Cerebellar nuclear complex (tissue), 1 donor: ENCODE data around the gene KRTAP5-9.
"Not testable (repeated sequence)": the region's sequence is repeated elsewhere in the genome, so short reads cannot be mapped to it uniquely, and the experiment has no call there.

Source experiments
- DNase-seq, 2 experiments: peaks; one replicate each; lab custom pipeline; 2025; lab: John Stamatoyannopoulos, UW

Gene KRTAP5-9, protein sequence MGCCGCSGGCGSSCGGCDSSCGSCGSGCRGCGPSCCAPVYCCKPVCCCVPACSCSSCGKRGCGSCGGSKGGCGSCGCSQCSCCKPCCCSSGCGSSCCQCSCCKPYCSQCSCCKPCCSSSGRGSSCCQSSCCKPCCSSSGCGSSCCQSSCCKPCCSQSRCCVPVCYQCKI

DNA sequence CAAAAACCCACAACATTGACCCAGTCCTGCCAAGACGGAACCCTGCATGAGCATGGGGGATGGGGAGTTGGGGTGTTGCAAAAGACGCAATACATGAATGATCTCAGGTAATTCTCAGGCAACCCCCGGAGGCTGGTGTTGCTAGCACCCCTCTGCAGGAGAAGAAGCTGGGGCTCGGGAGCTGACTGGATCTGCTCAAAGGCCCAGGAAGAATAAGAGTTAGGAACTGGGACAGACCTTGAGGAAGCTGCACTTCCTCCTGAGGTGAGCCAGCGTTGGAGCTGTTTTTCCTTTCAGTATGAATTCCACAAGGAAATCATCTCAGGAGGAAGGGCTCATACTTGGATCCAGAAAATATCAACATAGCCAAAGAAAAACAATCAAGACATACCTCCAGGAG lies at the start of gene KRTAP5-9:
Gene KRTAP5-9, plus strand, starts transcription at position 301 of the 400 bp plus-strand sequence. CDS start 238 bp downstream, outside the sequence.
- no peak for DNase-seq

DNA sequence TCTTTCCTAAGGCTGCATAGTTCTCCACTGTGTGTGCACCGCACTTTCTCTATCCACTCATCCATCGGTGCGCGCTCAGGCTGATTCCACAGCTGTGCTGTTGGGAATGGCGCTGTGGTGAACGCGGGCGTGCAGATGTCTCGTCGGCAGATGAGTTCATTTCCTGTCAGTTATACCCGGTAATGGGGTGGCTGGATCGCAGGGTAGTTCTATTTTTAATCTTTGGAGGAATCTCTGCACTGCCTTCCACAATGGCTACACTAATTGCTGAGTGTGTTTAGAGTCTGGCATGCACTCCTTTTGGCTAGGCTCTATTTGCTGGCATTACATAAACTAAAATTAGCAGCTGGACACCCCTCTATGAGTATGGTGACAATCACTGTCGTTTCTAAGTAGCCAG lies 49.1 kb upstream of the KRTAP5-9 start:
- no peak for DNase-seq

DNA sequence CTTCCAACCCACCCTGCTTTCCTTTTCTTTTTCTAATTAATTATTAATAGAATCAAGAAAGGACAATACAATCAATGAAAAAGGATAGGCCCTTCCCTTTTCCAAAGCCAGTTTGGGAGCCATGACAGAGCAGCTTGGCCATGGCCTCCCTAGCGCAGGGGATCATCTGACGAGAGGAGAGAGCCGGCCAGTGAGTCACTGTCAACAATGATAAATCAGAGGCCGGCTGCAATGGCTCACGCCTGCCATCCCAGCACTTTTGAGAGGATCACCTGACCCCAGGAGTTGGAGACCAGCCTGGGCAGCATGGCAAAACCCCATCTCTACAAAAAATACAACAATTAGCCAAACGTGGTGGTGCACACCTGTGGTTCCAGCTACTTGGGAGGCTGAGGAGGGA lies 48.7 kb upstream of the KRTAP5-9 start:
- DNase-seq: no peak

DNA sequence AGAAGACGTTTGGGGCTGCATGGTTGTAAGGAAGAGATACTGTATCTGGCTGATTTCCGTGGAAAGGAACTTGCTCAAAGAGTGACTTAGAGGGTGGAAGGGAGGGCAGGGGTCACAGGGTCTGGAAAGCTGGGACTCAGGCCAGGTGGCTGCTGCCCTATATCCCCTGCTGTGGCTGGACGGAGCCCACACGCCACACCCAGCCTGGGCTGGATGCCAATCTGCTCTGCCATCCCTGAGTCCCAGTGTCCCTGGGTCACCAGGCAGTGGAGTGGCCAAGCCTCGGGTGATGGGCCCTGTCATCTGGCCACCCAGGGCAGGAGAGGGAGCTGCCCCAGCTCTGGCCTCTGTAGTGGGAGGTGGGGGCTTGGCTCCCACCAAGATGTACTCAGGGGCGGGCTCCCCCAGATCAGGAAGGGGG lies 47.6 kb upstream of the KRTAP5-9 start:
- DNase-seq: no peak

DNA sequence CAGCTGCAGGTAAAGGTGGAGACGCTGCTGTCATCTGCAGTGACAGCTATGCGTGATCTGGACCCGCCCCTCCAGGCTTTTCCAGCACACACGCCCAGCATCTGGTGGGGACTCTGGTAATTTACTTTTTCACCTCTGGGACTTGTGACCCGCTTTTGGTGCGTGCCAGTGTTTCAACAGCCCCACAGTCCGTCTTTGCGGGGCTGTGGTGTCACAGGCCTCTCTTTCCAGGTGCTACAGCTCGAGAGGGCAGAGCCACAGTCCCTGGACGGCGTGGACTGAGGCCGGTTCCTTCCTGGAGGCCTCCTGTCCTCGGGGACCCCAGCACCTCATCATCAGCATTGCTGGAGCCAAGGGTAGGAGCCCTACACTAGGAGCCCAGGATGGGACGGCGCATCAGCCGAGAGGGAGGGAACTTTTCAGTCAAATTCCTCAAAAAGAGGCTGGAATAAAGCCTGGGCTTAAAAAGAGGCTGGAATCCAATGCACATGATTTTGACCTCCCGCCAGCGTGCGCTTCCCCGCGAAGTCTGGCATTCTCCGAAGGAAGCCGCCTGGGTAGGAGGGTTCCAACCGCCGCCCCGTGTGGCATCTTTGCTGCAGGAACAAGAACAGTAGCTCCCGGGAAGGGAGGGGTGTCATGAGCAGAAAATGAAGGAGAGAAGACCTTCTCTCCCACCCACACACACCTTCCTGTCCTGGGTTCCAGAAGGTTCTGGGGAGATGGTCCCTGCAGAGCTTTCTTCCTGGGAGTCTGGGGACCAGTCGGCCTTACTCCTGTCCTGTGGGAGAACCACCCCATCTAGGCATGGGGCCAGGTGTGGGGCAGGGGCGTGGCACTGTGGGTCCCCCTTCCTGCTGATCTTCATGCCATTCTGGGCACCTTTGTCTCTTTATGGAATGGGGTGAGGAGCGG lies 46.9 kb upstream of the KRTAP5-9 start:
- no peak for DNase-seq

DNA sequence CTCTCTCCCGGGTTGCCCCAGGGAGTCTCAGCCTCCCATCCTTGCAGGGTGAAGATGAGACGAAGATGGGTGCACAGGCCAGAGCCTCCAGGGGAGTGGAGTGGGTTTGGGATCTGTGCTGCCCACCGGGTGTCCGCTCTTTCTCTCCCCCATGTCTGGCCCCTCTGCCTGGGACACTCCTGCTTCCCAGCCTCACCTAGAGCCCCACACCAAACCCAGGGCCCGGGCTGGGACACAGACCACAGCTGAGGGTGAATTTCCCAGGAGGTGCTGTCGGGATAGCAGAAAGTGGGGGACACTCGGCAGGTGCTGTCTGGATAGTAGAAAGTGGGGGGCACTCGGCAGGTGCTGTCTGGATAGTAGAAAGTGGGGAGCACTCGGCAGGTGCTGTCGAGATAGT lies 46.2 kb upstream of the KRTAP5-9 start:
- no peak for DNase-seq

DNA sequence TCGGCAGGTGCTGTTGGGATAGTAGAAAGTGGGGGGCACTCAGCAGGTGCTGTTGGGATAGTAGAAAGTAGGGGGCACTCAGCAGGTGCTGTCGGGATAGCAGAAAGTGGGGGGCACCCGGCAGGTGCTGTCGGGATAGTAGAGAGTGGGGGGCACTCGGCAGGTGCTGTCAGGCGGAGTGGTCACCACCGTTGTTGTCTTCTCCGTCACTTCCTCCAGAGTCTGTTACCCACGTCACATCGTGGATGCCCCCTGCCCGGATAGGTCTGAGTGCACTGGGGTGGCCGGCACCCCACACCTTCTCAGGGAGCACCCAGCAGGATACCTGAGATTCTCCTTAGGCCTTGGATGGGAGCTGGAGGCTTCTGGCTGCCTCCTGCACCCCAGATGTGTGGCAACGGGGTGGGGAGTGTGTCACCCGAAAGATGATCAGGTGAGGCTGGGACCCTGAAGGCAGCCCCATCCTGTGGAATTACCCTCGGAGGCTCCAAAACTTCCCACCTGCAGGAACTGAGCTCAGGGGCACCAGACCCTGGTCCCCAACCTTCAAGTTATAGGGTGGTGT lies 45.3 kb upstream of the KRTAP5-9 start:
- DNase-seq: no peak

DNA sequence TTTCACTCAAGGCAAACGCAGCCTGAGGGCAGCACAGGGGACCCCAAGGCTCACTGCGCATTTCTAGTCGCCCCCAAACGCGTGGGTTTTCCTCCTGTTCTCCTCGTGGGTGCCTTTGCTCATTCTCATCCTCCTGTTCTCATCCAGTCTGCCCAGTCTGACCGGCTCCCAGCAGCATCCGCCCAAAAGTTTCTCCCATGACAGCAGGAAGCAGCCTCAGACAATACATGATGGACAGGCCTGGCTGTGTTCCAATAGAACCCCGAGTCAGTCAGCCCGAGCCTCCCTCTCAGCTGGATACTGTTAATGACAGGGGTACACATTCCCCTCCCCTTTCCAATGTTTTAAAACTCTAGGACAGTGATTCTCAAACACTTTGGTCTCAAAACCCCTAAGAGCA lies 43.7 kb upstream of the KRTAP5-9 start:
- DNase-seq: no peak

DNA sequence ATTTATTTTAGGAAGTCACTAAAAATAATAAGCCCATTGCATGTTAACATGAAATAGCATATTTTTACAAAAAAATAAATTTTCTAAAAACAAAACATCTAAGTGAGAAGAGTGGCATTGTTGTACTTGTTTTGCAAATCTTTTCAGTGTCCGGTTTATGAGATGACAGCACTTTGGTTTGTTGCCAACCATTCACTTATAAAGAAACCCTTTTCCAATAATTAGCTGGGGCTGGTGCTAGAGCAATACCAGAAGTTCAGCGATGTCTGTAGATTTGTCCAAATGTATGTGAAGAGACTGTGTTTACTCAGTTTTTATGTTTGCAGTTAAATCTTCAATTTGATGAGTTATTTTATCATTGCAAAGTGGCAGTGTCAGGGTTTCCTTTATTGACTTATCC lies 43.2 kb upstream of the KRTAP5-9 start:
- DNase-seq: no peak

DNA sequence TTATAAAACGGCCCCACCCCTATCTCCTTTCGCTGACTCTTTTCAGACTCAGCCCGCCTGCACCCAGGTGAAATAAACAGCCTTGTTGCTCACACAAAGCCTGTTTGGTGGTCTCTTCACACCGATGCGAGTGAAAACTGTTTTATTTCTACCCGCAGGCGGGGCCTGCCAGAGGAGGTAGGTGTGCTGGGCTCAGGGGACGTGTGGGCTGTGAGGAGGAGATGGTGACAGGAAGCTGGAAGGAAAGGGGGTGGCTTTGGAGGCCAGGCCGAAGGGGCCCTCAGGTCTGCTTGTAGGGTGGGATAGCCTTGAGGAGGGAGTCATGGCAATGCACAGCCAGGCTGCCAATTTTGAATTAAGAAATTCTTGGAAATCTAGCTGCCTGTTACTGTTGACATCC lies 42.4 kb upstream of the KRTAP5-9 start:
- DNase-seq: no peak

DNA sequence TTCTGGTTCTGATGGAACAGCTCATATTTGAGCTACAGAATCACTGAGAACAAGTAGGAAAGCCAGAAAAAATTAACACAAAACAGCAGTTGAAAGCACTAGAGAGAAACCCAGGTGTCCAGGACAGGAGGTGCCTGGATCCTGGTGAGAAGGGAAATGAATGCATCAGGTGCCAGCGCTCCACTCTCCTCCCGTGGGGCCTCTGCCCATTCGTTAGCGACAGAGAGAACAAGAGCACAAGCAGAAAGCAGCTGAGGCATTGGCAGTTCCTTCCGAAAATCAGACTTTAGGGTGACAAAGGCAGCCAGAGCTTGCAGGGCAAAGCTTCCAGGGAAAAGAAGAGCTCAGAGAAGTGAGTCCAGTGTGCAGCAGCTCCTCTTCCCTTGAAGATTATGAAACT lies 41.1 kb upstream of the KRTAP5-9 start:
- no peak for DNase-seq

DNA sequence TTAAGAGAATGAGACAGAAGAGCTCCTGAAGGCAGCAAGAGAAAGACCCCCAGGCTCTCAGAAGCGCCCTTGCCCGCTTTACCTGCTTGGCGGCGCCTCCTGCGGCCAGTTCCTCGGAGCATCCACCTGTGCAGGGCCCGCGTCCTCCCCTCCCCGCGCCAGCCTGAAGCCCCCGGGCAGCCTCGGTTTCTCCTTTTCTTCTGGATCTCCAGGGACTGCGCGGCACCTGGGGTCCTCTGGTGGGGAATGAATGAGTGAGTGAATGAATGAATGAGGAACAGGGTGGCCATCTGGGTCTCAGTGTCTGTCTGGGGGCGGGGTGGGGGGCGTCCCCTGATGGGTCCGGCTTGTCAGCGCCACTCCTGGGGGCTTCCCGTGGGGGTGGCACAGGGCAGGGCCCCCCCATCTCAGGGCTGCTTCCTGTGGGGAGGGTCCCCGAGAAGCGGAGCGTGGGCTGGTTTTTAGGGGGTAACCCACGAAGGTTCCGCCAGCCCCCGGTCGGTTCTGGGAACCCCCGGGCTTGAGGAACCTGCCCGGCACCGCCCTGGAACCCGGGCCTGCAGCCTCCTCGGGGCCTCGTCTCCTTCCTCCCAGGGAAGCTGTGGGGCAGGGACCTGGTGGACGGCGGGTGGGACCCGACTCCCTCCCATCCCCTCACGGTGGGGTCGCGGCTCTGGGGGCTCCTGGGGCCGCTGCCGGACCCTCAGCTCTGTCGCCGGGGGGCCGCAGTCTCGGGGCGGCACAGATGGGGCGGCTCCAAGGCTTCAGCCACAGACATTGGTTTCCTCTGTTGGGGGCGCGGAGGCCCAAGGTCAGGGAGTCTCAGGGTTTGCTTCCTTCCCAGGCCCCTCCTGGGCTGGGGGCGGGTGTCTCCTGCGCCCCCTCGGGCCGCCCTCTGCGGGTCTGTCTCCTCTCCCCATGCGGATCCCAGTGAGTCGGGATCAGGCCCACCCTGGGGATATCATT lies 29.4 kb upstream of the KRTAP5-9 start:
- DNase-seq: no peak

DNA sequence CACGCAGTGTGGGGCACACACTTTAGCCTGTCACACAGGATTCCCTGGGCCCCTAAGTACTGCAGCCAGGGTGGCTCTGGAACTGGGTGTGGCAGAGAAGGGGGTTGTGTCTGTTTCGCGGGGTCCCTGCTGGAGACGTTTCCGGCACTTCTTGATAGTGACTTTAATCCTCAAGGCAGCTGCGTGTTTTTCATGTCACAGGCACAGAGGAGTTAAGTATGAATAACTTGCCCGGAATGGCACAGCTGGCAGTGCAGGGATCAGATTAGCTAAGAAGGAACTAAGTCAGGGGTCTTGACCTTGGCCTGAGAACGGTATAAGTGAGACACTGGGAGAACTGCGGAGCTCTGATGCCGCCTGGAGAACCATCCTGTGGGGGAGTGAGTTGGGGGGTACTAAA lies 28.7 kb upstream of the KRTAP5-9 start:
- DNase-seq: no peak

DNA sequence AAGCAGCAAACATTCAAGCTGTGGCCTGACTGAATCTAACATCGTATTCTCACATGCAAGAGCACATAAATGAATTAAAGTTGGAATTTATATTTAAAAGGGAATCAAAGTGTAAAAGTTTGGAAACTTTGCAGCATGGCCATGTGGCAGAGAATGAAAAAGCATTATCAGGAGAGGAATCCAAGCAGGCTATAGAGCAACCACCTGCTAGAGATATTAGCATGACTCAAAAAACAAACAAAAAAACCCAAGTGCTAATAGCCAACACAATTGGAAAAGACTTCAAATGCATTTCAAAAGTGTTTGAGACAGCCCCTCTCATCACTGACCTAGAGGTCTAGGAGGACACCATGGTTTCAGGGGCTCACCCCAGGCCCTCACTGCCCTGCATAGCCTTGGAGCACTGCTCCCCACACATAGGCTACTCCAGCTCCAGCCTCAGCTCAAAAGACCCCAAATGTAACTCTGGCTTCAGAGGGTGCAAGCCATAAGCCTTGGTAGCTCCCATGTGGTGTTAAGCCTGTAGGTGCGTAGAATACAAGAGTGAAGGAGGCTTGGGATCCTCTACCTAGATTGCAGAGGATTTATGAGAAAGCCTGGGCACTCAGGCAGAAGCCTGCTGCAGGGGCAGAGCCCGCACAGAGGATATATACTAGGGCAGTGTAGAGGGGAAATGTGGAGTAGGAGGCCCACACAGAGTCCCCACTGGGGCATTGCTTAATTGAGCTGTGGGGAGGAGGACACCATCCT lies 22.9 kb upstream of the KRTAP5-9 start:
- DNase-seq: no peak

DNA sequence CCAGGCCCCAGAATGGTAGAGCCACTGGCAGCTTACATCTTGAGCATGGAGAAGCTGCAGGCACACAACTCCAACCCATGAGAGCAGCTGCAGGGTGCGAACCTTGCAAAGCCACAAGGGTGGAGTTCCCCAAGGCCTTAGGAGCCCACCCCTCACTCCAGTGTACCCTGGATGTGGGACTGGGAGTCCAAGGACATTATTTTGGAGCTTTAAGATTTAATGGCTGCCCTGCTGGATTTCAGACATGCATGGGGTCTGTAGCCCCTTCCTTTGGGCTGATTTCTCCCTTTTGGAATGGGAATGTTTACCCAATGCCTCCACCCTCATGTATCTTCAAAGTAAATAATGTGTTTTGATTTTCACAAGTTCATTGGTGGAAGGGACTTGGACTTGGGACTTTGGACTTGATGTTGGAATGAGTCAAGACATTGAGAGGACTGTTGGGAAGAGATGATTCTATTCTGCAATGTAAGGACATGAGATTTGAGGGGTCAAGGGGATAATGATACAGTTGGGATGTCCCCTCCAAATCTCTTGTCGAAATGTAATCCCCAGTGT lies 22.2 kb upstream of the KRTAP5-9 start:
- no peak for DNase-seq

DNA sequence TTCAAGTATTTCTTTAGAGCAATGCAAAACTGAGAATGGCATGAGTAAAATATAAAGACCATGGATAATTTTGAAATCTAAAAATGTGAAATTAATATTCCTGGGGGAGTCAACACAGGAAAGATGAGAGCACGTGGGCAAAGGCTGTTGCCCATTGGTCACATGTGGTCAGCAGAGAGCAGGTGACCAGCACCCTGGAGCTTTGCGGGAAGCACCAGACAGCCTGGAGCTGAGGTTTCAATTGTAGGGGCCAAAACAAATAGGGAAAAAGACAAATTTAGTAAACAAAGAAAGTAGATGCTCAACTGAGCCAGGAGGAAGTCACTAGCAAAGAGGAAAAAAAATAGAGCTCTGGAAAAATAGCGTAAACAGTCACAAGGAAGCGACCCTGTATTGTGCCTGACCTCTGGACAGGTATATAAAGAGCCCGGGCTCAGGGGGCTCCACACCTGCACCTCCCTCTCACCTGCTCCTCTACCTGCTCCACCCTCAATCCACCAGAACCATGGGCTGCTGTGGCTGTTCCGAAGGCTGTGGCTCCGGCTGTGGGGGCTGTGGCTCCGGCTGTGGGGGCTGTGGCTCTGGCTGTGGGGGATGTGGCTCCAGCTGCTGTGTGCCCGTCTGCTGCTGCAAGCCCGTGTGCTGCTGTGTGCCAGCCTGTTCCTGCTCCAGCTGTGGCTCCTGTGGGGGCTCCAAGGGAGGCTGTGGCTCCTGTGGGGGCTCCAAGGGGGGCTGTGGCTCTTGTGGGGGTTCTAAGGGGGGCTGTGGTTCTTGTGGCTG lies 21.2 kb upstream of the KRTAP5-9 start, which contains the start of gene KRTAP5-7:
Gene KRTAP5-7, plus strand, starts transcription at position 472 of the 780 bp plus-strand sequence. Its CDS starts 34 bp downstream, at position 506.
- DNase-seq: not testable (repeated sequence)

DNA sequence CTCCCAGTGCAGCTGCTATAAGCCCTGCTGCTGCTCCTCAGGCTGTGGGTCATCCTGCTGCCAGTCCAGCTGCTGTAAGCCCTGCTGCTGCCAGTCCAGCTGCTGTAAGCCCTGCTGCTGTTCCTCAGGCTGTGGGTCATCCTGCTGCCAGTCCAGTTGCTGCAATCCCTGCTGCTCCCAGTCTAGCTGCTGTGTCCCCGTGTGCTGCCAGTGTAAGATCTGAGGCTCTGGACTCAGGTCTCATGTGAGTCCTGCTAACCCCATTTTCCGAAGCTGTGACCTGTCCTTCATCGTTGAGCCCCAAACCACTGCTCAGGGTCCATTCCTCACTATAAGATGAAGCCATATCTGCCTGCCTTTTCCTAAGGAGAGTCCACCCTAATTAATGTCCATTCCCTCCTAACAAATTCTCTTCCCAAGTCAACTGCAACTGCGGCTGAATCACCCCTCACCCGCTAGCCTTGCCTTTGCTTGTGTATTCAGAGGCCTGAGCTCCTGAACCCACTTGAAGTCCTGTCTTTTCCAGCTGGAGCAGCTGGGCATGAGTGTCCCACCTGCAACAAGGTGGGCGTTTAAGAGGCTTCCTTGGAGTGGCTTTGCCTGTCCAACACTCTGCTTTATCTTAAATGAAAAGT lies 20.5 kb upstream of the KRTAP5-9 start:
- no peak for DNase-seq

DNA sequence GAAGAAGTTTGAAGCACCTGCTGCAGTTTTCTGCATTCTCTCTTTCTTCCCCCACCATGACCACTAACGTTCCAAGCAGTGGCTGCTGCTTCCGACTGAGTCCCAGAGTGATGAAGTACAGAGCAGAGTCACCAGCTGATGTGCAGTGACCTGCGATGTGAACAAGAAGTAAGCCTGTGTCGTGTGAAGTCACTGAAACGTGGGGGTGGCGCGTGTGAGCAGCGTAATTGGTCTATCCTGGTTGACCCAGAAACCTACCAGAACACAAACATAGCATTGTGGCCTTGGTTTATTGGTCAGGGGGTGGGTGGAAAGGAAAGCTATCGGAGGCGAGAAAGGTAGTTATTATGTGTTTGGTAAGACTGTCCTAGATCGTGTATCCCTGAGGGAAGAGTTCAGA lies 17.6 kb upstream of the KRTAP5-9 start:
- DNase-seq: no peak

DNA sequence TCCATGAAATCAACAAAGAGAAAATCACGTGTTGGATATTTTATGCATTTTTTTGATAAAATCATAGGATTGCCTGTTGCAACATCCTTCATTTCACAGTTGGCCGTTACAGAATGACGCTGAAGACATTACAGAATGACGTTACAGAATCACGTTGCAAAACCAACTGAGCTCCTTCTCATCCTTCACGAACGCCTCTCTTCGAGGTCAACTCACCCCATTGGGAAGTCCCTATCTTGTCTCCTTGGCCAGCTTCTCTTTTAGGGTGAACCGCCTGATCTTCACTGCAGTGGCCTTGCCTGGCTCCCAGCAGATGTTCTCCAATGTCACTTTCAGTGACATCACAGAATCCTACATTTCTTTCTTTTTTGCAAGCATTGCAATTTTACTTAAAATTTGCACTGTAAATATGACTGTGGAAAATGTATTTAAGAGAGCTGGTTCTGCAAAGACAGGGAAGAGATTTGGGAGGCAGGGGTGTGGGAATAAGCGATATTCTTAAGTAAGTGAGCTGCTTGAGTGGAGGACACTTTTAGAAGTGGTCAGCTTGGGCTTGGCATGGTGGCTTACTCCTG lies 16.1 kb upstream of the KRTAP5-9 start:
- no peak for DNase-seq
